Epithelial cell of esophagus (primary cell): ENCODE results near the gene DPPA3.
"Not testable (repeated sequence)": the region's sequence is repeated elsewhere in the genome, so short reads cannot be mapped to it uniquely, and the experiment has no call there.

Experiments
- DNase-seq: peaks from one replicate; pipeline ENCODE4 v3.0.0; 2010; ENCODE audit warnings: low read depth
- H3K4me3 ChIP-seq: 2 replicates; pipeline ENCODE4 v1.5.1; 2011; ENCODE audit warnings: mild to moderate bottlenecking, low read length, control low read depth
- CTCF ChIP-seq: IDR thresholded peaks from 2 replicates; pipeline ENCODE4 v1.5.1; 2011; ENCODE audit warnings: low read depth, mild to moderate bottlenecking, low read length, control low read depth, inconsistent platforms; ENCODE audit not compliant: insufficient read depth; ENCODE audit errors: missing control alignments

The DPPA3 gene

GRCh38 chr12:7729746-7730145 is 18.5 kb downstream of the DPPA3 start:
- no peak for TF ChIP-seq CTCF
- DNase-seq: no peak
- no peak overlapping the region for H3K4me3 ChIP-seq

DNA sequence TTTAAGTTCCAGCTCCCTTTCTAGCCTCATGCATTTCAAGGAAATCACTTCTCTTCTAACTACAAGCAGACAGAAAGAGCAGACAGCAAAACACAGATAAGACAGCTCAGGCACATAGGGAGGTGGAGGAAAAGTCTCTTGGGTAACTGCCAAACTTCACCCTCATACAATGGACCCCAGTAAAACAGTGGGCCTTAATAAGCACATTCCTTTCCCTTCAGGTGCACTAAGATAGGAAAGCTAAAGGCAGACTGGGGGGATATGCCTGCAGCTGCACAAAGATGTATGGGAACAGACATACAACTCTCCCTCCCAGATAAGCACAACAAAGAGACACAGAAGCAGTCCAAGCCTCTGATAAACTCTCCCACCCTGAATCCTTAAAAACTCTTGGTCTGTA is 19.8 kb downstream of the DPPA3 start:
- DNase-seq, H3K4me3 ChIP-seq: not testable (repeated sequence)

- no peak for DNase-seq
- H3K4me3 ChIP-seq: no peak overlapping the region
Observed at GRCh38 chr12:7731486-7731885, 20.3 kb downstream of the DPPA3 start.

DNA sequence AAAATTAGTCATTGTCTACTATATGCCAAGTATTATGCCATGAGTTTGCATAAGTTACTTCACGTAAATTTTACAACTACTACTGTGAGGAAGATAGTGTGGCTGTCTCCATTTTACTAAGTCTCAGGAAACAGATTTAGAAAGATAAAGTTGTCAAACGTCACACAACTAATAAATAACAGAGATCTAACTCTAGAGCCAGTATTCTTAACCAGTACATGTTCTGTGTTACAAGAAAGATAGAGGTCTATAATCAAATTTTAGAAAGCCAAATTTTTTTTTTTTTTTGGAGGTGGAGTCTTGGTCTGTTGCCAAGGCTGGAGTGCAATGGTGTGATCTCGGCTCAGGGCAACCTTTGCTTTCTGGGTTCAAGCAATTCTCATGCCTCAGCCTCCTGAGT is 21.8 kb downstream of the DPPA3 start:
- no peak for DNase-seq
- no peak overlapping the region for H3K4me3 ChIP-seq
- TF ChIP-seq CTCF: no peak

More at GRCh38 chr12:7731486-7731885, 20.3 kb downstream of the DPPA3 start:
- no peak for TF ChIP-seq CTCF

DNA sequence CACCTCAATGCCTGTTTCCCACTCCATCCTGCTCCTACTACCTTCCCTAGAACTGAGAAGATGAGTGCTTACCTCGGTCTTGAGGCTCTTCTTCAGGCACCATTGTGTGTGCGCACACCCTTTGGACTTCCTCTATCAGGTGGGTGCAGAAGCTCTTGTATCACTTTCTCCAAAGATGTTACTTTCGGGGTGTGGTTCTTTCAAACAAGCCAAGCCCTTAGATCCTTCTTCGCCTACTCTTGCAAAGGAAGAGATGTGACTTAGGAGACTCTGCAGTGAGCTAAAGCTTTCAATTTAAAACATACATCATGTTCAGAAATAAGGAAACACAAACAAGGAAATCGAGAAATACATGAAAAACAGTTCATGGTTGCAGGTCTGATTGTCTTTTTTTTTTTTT is 36.0 kb downstream of the DPPA3 start, which contains the start of gene CLEC4C:
TSS of gene CLEC4C (minus strand) at position 130 of the 400 bp plus-strand sequence. CDS start at position 103, 27 bp downstream.
- no peak within 1 kb of the TSS for H3K4me3 ChIP-seq
- DNase-seq: no peak
- no peak for TF ChIP-seq CTCF

DNA sequence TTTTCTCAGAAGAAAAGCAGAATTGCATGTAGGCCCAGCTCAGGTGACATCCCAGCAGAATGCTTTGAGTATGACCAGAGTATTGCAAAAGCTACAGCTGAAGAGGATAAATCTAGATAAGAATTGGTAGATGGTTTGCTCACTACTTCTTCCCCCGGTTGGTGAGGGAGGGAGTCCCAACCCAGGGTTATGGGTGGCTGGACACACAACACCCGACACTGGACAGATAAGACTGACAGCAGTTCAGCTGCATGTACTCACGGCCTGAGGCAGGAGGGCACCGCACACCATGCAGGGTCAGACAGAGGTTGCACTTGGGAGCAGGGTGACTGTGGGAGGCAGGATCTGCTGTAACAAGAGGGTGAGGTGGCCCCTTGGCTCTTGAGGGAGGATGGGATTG is 37.6 kb downstream of the DPPA3 start:
- TF ChIP-seq CTCF: no peak
- DNase-seq: no peak
- no peak overlapping the region for H3K4me3 ChIP-seq

DNA sequence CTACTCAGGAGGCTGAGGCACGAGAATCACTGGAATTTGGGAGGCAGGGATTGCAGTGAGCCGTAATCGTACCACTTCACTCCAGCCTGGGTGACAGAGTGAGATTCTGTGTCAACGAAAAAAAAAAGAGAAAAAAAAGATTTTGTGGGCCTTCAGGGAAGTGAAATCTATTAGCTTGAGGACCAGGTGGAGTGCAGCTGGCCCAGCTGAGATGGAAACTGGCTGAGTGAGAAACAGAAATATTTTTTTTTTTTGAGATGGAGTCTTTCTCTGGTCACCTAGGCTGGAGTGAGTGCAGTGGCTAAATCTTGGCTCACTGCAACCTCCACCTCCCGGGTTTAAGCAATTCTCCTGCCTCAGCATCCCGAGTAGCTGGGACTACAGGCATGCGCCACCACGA is 38.2 kb downstream of the DPPA3 start:
- TF ChIP-seq CTCF: no peak
- no peak for DNase-seq
- no peak overlapping the region for H3K4me3 ChIP-seq

- no peak for TF ChIP-seq CTCF
- no peak for DNase-seq
- H3K4me3 ChIP-seq: no peak overlapping the region
Observed at GRCh38 chr12:7750350-7750749, 39.1 kb downstream of the DPPA3 start.
